Neural cell (in vitro differentiated cells): ENCODE data around the gene ZNF23.

Experiments used
- CTCF ChIP-seq: fragments of 450-650 bp; IDR thresholded peaks from 2 replicates; pipeline ENCODE4 v1.5.1; 2014; ENCODE audit warnings: antibody characterized with exemption, mild to moderate bottlenecking, moderate library complexity; ENCODE audit not compliant: poor library complexity, severe bottlenecking
- EZH2 ChIP-seq: fragments of 200-600, 300-800 bp; shearing (Covaris generic), sonication (generic); IDR thresholded peaks from 2 replicates; pipeline ENCODE4 v1.6.1; 2014; ENCODE audit warnings: antibody characterized with exemption, low read length, borderline replicate concordance, mild to moderate bottlenecking; ENCODE audit not compliant: insufficient read depth, poor library complexity, severe bottlenecking
- POLR2AphosphoS5 ChIP-seq: IDR thresholded peaks from 2 replicates; pipeline ENCODE4 v1.6.1; 2012
- TAF1 ChIP-seq: IDR thresholded peaks from 2 replicates; pipeline ENCODE4 v1.6.1; 2012; ENCODE audit warnings: low read depth

- TF ChIP-seq EZH2 (no peak), CTCF (no peak), POLR2AphosphoS5 (no peak), TAF1 (no peak)
These were observed 29.1 kb downstream of the ZNF23 start for GRCh38 chr16:71432906-71433305.
